Activated CD8-positive, alpha-beta memory T cell treated with anti-CD3 and anti-CD28 coated beads for 4 hours (primary cell): ENCODE data around the gene CFAP119.
"Not testable (repeated sequence)": the region's sequence is repeated elsewhere in the genome, so short reads cannot be mapped to it uniquely, and the experiment has no call there.

ENCODE experiments used
- DNase-seq, 2 donors: peaks; one replicate each; pipeline ENCODE4 v3.0.0-alpha.2; 2020; ENCODE audit warnings: low read depth in 2 of 2

Gene CFAP119

GRCh38 chr16:30761928-30762902 lies at the start of gene CFAP119, which contains the start of gene RNF40:
CFAP119 (minus strand) TSS chr16:30762062; CDS start chr16:30761748, 314 bp downstream.
RNF40 (plus strand) TSS chr16:30762322; CDS start chr16:30762546, 224 bp downstream.
- peak; percentile 82 to 83 for DNase-seq

- DNase-seq: not testable (repeated sequence)
These were observed 47.8 kb upstream of the CFAP119 start for GRCh38 chr16:30809675-30810074.

GRCh38 chr16:30808890-30809426 lies 47.1 kb upstream of the CFAP119 start:
- not testable (repeated sequence) for DNase-seq

GRCh38 chr16:30808146-30808545 lies 46.3 kb upstream of the CFAP119 start:
- DNase-seq: no peak

- peak in 1 of 2 donors; percentile 25 for DNase-seq
These were observed 43.7 kb upstream of the CFAP119 start for GRCh38 chr16:30805370-30806169.

GRCh38 chr16:30805056-30805369 lies 43.2 kb upstream of the CFAP119 start:
- no peak for DNase-seq

- no peak for DNase-seq
These were observed 41.1 kb upstream of the CFAP119 start for GRCh38 chr16:30802936-30803335.

- no peak for DNase-seq
These were observed 35.9 kb upstream of the CFAP119 start for GRCh38 chr16:30797670-30798309.

- no peak for DNase-seq
These were observed 32.8 kb upstream of the CFAP119 start for GRCh38 chr16:30794634-30795033.

- no peak for DNase-seq
These were observed 31.7 kb upstream of the CFAP119 start for GRCh38 chr16:30793508-30794069.

- DNase-seq: no peak
These were observed 25.9 kb upstream of the CFAP119 start for GRCh38 chr16:30787613-30788378.

GRCh38 chr16:30786936-30787612 lies 25.2 kb upstream of the CFAP119 start, which contains the start of gene ZNF629:
ZNF629 (minus strand) TSS chr16:30787205; CDS start chr16:30784482, 2,723 bp downstream.
- no peak for DNase-seq

- no peak for DNase-seq
These were observed 24.5 kb upstream of the CFAP119 start for GRCh38 chr16:30786115-30786935.

- no peak for DNase-seq
These were observed 23.6 kb upstream of the CFAP119 start for GRCh38 chr16:30785126-30786106.

- no peak for DNase-seq
These were observed 22.4 kb upstream of the CFAP119 start for GRCh38 chr16:30784215-30784614.

GRCh38 chr16:30783280-30784109 lies 21.6 kb upstream of the CFAP119 start:
- no peak for DNase-seq
